NT2/D1 (cell line): ENCODE measurements around the gene ESRP2.

ENCODE experiments used
- SUZ12 ChIP-seq: IDR thresholded peaks from 2 replicates; pipeline ENCODE4 v1.6.1; 2011; ENCODE audit not compliant: insufficient read length, insufficient read depth; ENCODE audit errors: extremely low read depth
- YY1 ChIP-seq: IDR thresholded peaks from 2 replicates; pipeline ENCODE4 v1.6.1; 2011; ENCODE audit not compliant: insufficient read length, insufficient read depth
- ZNF274 ChIP-seq: IDR thresholded peaks from 2 replicates; pipeline ENCODE4 v1.6.1; 2011; ENCODE audit warnings: mild to moderate bottlenecking, low read depth, low read length

DNA sequence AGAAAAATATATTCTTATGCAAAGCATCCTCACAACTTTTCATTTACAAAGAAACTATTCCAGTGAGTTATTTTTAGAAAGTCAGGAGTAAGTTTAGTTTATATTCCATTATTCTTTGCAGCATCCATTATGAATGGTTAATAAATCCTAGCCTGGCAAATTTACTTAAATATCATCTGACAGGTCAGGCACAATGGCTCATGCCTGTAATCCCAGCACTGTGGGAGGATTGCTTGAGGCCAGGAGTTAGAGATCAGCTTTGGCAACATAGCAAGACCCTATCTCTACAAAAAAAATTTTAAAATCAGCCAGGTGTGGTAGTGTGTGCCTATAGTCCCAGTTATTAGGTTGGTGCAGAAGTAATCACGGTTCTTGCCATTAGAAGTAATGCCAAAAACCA is 12.9 kb downstream of the ESRP2 start:
- TF ChIP-seq ZNF274 (no peak), SUZ12 (no peak), YY1 (no peak)
